Stomach (tissue), 4 donors: ENCODE data around the gene MACC1.

ENCODE experiments used
- POLR2A ChIP-seq, 4 donors: fragments of 450-650 bp; IDR thresholded peaks; one replicate each; pipeline ENCODE4 v1.6.1; 2016; ENCODE audit warnings: antibody characterized with exemption in 4 of 4, control low read depth in 2 of 4, mild to moderate bottlenecking in 1 of 4, moderate library complexity in 1 of 4
- TF ChIP-seq, protein P1 (sequence below), 7 experiments: fragments of 450-650 bp in 4 of 7; fragments of 200-600 bp in 3 of 7; sonication (generic) in 3 of 7; IDR thresholded peaks; one replicate each; pipeline ENCODE4 v1.5.1; 2016 to 2019; ENCODE audit warnings: antibody characterized with exemption in 7 of 7, control low read depth in 2 of 7, mild to moderate bottlenecking in 1 of 7

DNA sequence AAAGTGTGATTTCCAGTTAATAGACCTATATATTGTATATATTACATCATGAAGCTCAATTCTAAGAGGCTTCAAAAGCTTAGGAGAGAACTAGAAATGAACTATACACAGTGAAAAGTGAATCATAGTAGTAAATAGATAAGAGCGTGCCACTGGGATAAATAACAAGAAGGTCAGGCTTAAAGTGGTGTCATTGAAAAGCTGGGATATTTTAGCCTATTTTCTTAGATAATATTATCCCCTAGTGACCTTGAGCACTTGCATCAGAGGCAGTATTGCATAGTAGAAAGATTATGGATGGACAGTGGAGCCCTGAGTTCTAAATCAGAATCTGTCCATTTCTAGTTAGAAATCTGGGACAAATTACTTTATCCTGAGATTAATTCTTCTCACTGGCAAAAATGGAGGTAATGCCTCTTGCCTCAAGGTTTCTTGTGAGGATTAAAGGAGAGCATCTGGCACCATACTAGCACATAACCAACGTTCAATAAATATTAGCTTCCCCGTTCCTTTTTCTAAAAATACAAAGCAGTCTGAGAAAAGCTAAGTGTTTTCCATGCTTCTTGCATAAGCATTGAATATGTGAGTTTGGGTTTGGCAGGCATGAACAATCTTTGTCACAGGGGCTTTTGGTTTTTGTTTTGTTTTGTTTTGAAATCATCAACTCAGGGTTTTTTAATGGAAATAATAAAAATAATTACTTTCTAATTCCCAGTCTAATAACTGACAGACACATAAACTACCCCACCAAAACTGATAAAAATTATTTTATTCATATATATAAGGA, 27.3 kb upstream of the MACC1 start:
- TF ChIP-seq, protein P1, sequence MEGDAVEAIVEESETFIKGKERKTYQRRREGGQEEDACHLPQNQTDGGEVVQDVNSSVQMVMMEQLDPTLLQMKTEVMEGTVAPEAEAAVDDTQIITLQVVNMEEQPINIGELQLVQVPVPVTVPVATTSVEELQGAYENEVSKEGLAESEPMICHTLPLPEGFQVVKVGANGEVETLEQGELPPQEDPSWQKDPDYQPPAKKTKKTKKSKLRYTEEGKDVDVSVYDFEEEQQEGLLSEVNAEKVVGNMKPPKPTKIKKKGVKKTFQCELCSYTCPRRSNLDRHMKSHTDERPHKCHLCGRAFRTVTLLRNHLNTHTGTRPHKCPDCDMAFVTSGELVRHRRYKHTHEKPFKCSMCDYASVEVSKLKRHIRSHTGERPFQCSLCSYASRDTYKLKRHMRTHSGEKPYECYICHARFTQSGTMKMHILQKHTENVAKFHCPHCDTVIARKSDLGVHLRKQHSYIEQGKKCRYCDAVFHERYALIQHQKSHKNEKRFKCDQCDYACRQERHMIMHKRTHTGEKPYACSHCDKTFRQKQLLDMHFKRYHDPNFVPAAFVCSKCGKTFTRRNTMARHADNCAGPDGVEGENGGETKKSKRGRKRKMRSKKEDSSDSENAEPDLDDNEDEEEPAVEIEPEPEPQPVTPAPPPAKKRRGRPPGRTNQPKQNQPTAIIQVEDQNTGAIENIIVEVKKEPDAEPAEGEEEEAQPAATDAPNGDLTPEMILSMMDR (IDR thresholded peaks at IDR 0.05) = no peak
- no peak for TF ChIP-seq POLR2A (IDR thresholded peaks at IDR 0.05)
